Suprapubic skin (tissue), 4 donors: ENCODE results near the gene HNRNPH2. TPM values are rescaled to one million over a fixed set of nuclear protein-coding genes. Genes with fewer than 3 reads are reported as not detected.

ENCODE experiments used
- DNase-seq, 2 donors: peaks; one replicate each; pipeline ENCODE4 v3.0.0-alpha.2; 2019; ENCODE audit warnings: low spot score in 2 of 2
- H3K27ac ChIP-seq: fragments of 200-600 bp; sonication (generic); one replicate; pipeline ENCODE4 v1.5.1; 2019
- H3K27me3 ChIP-seq: fragments of 200-600 bp; sonication (generic); one replicate; pipeline ENCODE4 v1.5.1; 2019
- H3K36me3 ChIP-seq: fragments of 200-600 bp; sonication (generic); one replicate; pipeline ENCODE4 v1.5.1; 2019
- H3K4me1 ChIP-seq: fragments of 200-600 bp; sonication (generic); one replicate; pipeline ENCODE4 v1.5.1; 2019
- H3K4me3 ChIP-seq: fragments of 200-600 bp; sonication (generic); one replicate; pipeline ENCODE4 v1.5.1; 2019; ENCODE audit warnings: mild to moderate bottlenecking
- H3K9me3 ChIP-seq: fragments of 200-600 bp; sonication (generic); one replicate; pipeline ENCODE4 v1.5.1; 2019
- EP300 ChIP-seq: sonication (generic); formaldehyde crosslinking; IDR thresholded peaks from one replicate; pipeline ENCODE4 v1.6.1; 2017; ENCODE audit warnings: antibody characterized with exemption
- POLR2A ChIP-seq, 2 donors: fragments of 450-650 bp; IDR thresholded peaks; one replicate each; pipeline ENCODE4 v1.6.1; 2017; ENCODE audit warnings: antibody characterized with exemption in 2 of 2, mild to moderate bottlenecking in 2 of 2, moderate library complexity in 2 of 2
- POLR2AphosphoS5 ChIP-seq, 3 donors: sonication (generic); formaldehyde crosslinking; IDR thresholded peaks; one replicate each; pipeline ENCODE4 v1.6.1; 2017; ENCODE audit warnings: antibody characterized with exemption in 3 of 3
- WGBS: methylation state at CpG from one replicate; pipeline ENCODE4 v1.1.5; 2018; 5-methylcytosine and 5-hydroxymethylcytosine counted together
- total RNA-seq, 4 donors: library from RNA; depleted of rRNA; stranded (reverse); fragments of >200 nt; gene quantifications; one replicate each; pipeline ENCODE4 v1.1.0, GENCODE V29; 2016
- TF ChIP-seq, protein P1 (sequence below), 2 donors: fragments of 200-600 bp in 1 of 2; fragments of 450-650 bp in 1 of 2; sonication (generic) in 1 of 2; IDR thresholded peaks; one replicate each; pipeline ENCODE4 v1.5.1; 2016 to 2019; ENCODE audit warnings: antibody characterized with exemption in 2 of 2, mild to moderate bottlenecking in 1 of 2, moderate library complexity in 1 of 2

The HNRNPH2 gene
- total RNA-seq, 4 donors from 2014 or later, result 37.3 to 60.6 (median 38.5) TPM

DNA sequence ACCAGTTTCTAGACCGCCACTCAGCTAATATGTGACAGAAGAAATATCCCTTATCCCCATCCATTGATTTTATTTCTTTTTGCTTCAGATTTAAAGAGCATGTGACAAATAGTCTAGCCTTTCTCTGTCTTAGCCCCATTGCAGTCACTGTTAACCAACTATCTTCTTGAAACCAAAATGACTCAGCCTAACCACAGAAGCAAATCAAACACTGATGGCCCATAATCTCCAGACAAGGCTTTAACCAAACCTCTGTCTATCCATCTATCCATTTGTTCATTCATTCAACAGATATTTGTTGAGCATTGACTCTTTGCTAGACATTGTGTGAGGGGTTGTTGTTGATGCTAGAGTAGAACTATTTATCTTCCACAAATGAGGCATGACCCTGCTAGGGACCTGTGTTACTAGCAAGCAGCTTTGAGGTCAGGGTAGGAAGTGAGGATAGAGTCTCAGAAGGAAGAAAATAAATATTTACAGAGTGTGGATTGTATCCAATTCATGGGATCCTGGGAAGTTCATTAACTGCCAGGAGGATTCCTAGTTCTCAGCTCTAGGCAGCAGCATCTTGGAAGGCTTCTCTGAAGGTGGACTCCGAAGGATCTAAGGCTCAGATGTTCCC is 22.5 kb downstream of the HNRNPH2 start:
- no peaks in the 10 kb centered on the region for H3K4me1 ChIP-seq
- TF ChIP-seq, protein P1, sequence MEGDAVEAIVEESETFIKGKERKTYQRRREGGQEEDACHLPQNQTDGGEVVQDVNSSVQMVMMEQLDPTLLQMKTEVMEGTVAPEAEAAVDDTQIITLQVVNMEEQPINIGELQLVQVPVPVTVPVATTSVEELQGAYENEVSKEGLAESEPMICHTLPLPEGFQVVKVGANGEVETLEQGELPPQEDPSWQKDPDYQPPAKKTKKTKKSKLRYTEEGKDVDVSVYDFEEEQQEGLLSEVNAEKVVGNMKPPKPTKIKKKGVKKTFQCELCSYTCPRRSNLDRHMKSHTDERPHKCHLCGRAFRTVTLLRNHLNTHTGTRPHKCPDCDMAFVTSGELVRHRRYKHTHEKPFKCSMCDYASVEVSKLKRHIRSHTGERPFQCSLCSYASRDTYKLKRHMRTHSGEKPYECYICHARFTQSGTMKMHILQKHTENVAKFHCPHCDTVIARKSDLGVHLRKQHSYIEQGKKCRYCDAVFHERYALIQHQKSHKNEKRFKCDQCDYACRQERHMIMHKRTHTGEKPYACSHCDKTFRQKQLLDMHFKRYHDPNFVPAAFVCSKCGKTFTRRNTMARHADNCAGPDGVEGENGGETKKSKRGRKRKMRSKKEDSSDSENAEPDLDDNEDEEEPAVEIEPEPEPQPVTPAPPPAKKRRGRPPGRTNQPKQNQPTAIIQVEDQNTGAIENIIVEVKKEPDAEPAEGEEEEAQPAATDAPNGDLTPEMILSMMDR (IDR thresholded peaks at IDR 0.05), result no peak
- TF ChIP-seq POLR2A (IDR thresholded peaks at IDR 0.05), result no peak
- TF ChIP-seq EP300, result no peak
- TF ChIP-seq POLR2AphosphoS5 (IDR thresholded peaks at IDR 0.05), result no peak
- no peaks in the 10 kb centered on the region for H3K27me3 ChIP-seq
- no peaks in the 10 kb centered on the region for H3K9me3 ChIP-seq
- peaks cover 5% of the 10 kb centered on the region for H3K36me3 ChIP-seq
- 90% methylated on average over 2 of the region's 2 CpGs for WGBS
- DNase-seq, result no peak
- no peak overlapping the region for H3K27ac ChIP-seq
- no peak overlapping the region for H3K4me3 ChIP-seq

DNA sequence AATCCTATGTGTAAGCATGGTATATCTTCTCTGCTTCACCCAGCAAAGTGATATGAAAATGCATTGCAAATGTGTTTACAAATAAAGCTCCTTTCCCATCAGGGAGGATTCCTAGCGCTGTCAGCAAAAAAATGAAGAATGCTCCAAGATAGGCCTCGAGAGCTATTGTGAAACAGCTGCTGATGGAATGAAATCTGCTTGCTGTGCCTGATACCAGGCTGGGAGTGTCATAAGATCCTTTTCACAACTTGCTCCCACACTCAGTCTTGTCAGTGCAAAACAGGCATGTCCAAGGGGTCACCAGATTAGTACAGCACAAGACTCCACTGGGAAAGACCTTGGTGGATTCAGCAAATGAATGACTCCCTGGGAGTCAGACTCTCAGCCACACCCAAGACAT is 34.1 kb downstream of the HNRNPH2 start:
- H3K9me3 ChIP-seq, result no peaks in the 10 kb centered on the region
- H3K4me3 ChIP-seq, result no peak overlapping the region
- DNase-seq, result no peak
- H3K27me3 ChIP-seq, result no peaks in the 10 kb centered on the region
- H3K36me3 ChIP-seq, result peaks cover 19% of the 10 kb centered on the region
- no peaks in the 10 kb centered on the region for H3K4me1 ChIP-seq
- TF ChIP-seq, protein P1 (IDR thresholded peaks at IDR 0.05), result no peak
- TF ChIP-seq EP300, result no peak
- H3K27ac ChIP-seq, result no peak overlapping the region
- WGBS, result 80% methylated on average over 2 of the region's 2 CpGs

DNA sequence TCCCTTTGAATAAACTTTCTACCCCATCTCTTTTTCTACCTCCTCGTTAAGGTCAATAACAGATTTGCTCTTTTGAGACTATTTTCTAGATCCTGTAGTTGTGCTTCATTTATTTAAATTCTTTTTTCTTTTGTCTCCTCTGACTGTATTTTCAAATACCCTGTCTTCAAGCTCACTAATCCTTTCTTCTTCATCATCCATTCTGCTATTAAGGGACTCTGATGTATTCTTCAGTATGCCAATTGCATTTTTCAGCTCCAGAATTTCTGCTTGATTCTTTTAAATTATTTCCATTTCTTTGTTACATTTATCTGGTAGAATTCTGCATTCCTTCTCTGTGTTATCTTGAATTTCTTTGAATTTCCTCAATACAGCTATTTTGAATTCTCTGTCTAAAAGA is 41.3 kb downstream of the HNRNPH2 start:
- TF ChIP-seq, protein P1 (IDR thresholded peaks at IDR 0.05), result no peak
- no peak for TF ChIP-seq POLR2A (IDR thresholded peaks at IDR 0.05)
- TF ChIP-seq POLR2AphosphoS5 (IDR thresholded peaks at IDR 0.05), result no peak
- TF ChIP-seq EP300, result no peak
- H3K27me3 ChIP-seq, result no peaks in the 10 kb centered on the region
- no peak for DNase-seq
- H3K36me3 ChIP-seq, result no peaks in the 10 kb centered on the region
- no peaks in the 10 kb centered on the region for H3K4me1 ChIP-seq
- no peak overlapping the region for H3K27ac ChIP-seq
- H3K9me3 ChIP-seq, result no peaks in the 10 kb centered on the region
- WGBS, result 95% methylated on average over 1 of the region's 1 CpG
- H3K4me3 ChIP-seq, result no peak overlapping the region

DNA sequence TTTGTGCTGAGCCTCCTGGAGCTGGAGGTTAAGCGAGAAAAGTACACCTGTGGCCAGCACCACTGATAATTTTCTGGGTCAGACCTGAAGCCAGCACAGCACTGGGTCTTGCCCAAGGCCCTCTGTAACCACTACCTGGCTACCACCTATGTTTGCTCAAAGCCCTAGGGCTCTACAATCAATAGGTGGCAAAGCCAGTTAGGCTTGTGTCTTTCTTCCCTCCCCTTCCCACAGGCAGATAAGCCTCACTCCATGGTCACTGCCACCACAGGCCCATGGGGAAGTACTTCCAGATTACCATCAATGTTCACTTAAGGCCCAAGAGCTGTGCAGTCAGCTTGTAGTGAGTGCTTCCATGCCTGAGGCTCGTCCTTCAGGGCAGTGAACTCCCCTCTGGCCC is 42.1 kb downstream of the HNRNPH2 start:
- no peaks in the 10 kb centered on the region for H3K4me1 ChIP-seq
- no peak overlapping the region for H3K27ac ChIP-seq
- H3K36me3 ChIP-seq, result no peaks in the 10 kb centered on the region
- no peak for DNase-seq
- no peaks in the 10 kb centered on the region for H3K9me3 ChIP-seq
- no peak overlapping the region for H3K4me3 ChIP-seq
- no peaks in the 10 kb centered on the region for H3K27me3 ChIP-seq
- TF ChIP-seq EP300, result no peak
- TF ChIP-seq, protein P1 (IDR thresholded peaks at IDR 0.05), result no peak
- TF ChIP-seq POLR2A (IDR thresholded peaks at IDR 0.05), result no peak
- no peak for TF ChIP-seq POLR2AphosphoS5 (IDR thresholded peaks at IDR 0.05)
- 58% methylated on average over 2 of the region's 2 CpGs for WGBS

DNA sequence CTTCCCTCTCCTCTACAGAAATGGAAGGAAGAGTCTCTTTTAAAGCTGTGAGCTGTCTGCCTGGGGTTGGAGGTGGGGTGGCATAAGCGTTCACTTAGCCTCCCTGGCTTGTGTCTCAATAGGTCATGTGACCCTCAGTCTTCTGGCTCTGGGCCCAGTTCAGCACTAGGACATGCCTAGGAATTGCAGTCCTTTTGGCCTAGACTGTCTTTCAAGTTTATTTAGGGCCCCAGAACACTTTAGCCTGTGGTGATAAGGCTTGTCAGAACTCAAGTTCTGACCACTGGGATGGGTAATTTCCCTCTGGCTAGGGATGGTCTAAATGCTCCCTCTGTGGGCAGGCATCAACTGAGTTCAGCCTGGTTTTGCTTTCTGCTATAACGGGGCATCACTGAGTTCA is 42.9 kb downstream of the HNRNPH2 start:
- DNase-seq, result no peak
- TF ChIP-seq, protein P1 (IDR thresholded peaks at IDR 0.05), result no peak
- TF ChIP-seq EP300, result no peak
- no peak for TF ChIP-seq POLR2AphosphoS5 (IDR thresholded peaks at IDR 0.05)
- no peak for TF ChIP-seq POLR2A (IDR thresholded peaks at IDR 0.05)
- Histone ChIP-seq H3K4me1 (no peaks in the 10 kb centered on the region), H3K9me3 (no peaks in the 10 kb centered on the region), H3K27me3 (no peaks in the 10 kb centered on the region), H3K36me3 (no peaks in the 10 kb centered on the region), H3K4me3 (no peak overlapping the region), H3K27ac (no peak overlapping the region)
- 52% methylated on average over 2 of the region's 2 CpGs for WGBS
